ENCODE measurements around the gene SYNPO2.

GRCh38 chr4:118941149-118941548 lies 52.5 kb downstream of the SYNPO2 start:
- TF ChIP-seq CTCF (conservative IDR thresholded peaks at IDR 0.05 in 1 of 2, IDR thresholded peaks at IDR 0.05 in 1 of 2; ENCODE audit: low read depth in 1 of 2, low read length in 2 of 2), result no peak
- TF ChIP-seq EZH2 (IDR thresholded peaks at IDR 0.05; ENCODE audit: low read length, missing control alignments), result no peak

All from fibroblast of lung (primary cell).